Measurements from ENCODE around the gene HDAC4. TPM values are rescaled to one million over a fixed set of nuclear protein-coding genes. Genes with fewer than 3 reads are reported as not detected.

Gene HDAC4
- total and polyA plus RNA-seq, 8 donors, result 1.7 to 98.8 (median 24.5) TPM

DNA sequence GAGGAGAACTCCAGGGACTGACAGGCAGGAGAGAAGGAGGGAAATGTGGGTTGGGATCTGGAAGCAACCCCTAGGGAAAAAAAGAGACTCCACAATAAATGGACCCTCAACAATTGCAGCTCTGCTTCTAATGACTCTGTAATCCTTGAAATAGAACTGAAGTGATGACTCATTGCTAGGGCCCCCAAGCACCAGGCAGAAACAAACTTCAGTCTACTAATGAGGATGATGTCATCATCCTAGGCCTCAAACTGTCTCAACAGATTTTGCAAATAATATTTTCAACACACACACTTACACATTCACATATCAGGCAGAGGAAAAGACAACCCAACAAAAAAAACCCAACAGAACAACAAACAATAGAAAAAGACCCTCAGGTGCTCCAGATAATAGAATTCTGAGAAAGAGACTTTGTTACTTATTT, 143.3 kb downstream of the HDAC4 start:
- no peak for DNase-seq
- H3K27me3 ChIP-seq, result no peaks in the 10 kb centered on the region
- H3K4me1 ChIP-seq, result peaks cover 9 to 73% (median 45%) of the 10 kb centered on the region in 4 donors
- intact Hi-C loops (cut with DNase I; ENCODE audit: low total_unique reads), result no loop called here
- peak overlapping the region in 1 of 5 donors; percentile 49 for H3K27ac ChIP-seq
- no peaks in the 10 kb centered on the region for H3K36me3 ChIP-seq
- peaks cover 0 to 4% (median 2%) of the 10 kb centered on the region in 4 donors for H3K9me3 ChIP-seq
- TF ChIP-seq POLR2A (IDR thresholded peaks at IDR 0.05), result no peak
- TF ChIP-seq EP300 (IDR thresholded peaks at IDR 0.05), result no peak
- TF ChIP-seq POLR2AphosphoS5 (IDR thresholded peaks at IDR 0.05), result peak in 1 of 3 donors; percentile 13
- H3K4me3 ChIP-seq, result no peak overlapping the region

DNA sequence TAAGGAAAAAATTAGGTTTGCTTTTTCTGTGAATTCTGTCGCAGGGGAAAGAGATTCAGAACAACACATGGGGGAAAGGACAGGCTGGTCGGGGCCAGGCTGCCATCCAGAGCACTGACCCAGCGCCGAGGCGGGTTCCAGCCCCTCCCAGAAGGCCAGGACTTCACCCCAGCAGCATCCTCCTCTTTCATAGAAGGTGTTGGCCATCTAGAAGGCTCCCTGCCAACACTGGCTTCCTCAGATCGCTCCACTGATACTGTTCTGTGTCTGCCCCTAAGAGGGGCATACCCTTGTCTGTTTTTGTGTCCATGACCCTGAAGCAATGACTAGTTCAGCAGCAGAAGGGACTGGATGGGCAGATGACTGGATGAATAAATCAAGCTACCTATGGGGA, 144.5 kb downstream of the HDAC4 start:
- DNase-seq, result peak in 1 of 2 donors; percentile 22
- Histone ChIP-seq H3K36me3 (no peaks in the 10 kb centered on the region), H3K27ac (no peak overlapping the region), H3K4me1 (peaks cover 9 to 73% (median 47%) of the 10 kb centered on the region in 4 donors), H3K4me3 (no peak overlapping the region), H3K27me3 (no peaks in the 10 kb centered on the region), H3K9me3 (peaks cover 0 to 4% (median 2%) of the 10 kb centered on the region in 4 donors)
- 65 to 83% (median 78%) methylated on average over 6 of the region's 6 CpGs for whole genome bisulfite sequencing, 5 donors
- intact Hi-C loops (cut with DNase I; ENCODE audit: low total_unique reads), result no loop called here
- TF ChIP-seq POLR2A (IDR thresholded peaks at IDR 0.05) (no peak), POLR2AphosphoS5 (IDR thresholded peaks at IDR 0.05) (no peak), EP300 (IDR thresholded peaks at IDR 0.05) (no peak)
- TF ChIP-seq, protein P1, sequence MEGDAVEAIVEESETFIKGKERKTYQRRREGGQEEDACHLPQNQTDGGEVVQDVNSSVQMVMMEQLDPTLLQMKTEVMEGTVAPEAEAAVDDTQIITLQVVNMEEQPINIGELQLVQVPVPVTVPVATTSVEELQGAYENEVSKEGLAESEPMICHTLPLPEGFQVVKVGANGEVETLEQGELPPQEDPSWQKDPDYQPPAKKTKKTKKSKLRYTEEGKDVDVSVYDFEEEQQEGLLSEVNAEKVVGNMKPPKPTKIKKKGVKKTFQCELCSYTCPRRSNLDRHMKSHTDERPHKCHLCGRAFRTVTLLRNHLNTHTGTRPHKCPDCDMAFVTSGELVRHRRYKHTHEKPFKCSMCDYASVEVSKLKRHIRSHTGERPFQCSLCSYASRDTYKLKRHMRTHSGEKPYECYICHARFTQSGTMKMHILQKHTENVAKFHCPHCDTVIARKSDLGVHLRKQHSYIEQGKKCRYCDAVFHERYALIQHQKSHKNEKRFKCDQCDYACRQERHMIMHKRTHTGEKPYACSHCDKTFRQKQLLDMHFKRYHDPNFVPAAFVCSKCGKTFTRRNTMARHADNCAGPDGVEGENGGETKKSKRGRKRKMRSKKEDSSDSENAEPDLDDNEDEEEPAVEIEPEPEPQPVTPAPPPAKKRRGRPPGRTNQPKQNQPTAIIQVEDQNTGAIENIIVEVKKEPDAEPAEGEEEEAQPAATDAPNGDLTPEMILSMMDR (IDR thresholded peaks at IDR 0.05), result no peak

DNA sequence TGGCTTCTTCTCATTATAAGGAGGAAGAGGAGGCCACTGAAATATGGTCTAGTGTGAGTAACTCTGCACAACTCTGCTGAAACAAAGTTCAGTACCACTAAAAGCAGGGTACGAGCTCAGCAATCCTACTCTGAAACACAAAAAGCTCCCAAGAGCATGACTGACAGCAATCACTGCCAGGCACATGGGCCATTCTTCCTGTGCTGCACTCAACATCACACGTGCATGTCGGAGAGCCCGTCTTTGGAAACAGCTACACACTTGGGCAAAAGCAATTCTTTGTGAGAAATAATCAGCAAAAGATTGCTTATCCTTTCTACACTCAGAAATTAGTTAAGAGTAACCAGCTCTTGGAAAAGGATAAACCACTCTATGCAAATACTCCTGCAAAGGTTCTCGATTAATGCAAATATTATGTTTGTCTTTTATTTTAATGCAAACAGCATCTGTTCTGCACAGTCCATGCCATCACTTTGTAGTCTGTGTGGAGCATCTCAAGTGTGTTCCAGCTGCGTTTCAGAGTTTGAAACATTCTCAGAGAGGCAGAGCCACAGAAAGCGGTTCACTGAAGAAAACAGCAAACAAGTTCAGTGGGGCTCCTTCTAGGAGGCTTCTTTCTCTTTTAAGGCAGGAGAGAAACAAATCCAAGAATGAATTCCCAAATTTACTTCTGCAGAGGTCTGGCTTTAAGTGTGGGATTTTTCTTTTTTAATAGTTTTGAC, 145.0 kb downstream of the HDAC4 start:
- 28 to 62% (median 34%) methylated on average over 7 of the region's 7 CpGs for WGBS, 5 donors
- H3K4me1 ChIP-seq, result peaks cover 8 to 68% (median 42%) of the 10 kb centered on the region in 4 donors
- no peak for DNase-seq
- H3K27me3 ChIP-seq, result no peaks in the 10 kb centered on the region
- no peak overlapping the region for H3K27ac ChIP-seq
- TF ChIP-seq POLR2A (IDR thresholded peaks at IDR 0.05) (no peak), EP300 (IDR thresholded peaks at IDR 0.05) (no peak), POLR2AphosphoS5 (IDR thresholded peaks at IDR 0.05) (no peak)
- TF ChIP-seq, protein P1 (IDR thresholded peaks at IDR 0.05), result no peak
- no peaks in the 10 kb centered on the region for H3K36me3 ChIP-seq
- H3K4me3 ChIP-seq, result no peak overlapping the region
- H3K9me3 ChIP-seq, result peaks cover 0 to 4% (median 2%) of the 10 kb centered on the region in 4 donors
- intact Hi-C loops (cut with DNase I; ENCODE audit: low total_unique reads), result no loop called here

DNA sequence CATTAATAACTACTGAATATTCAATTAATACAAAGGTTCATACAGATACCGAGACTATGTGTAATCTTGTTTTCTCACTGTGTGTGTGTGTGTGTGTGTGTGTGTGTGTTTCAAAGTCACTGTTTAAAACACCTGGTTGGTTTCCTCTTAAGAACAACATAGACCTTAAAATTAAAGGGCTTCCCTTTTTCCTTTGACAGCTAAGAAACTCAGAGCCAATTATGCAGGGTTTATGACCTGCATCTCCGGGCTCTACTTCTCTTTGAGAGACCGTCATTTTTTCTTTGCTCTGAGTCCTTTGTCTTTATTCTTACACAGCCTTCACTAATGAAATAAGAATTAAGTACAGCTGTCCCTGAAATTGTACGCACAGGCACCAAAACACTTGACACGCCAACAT, 145.6 kb downstream of the HDAC4 start:
- Histone ChIP-seq H3K4me3 (no peak overlapping the region), H3K9me3 (peaks cover 0 to 4% (median 2%) of the 10 kb centered on the region in 4 donors), H3K4me1 (peaks cover 3 to 63% (median 37%) of the 10 kb centered on the region in 4 donors), H3K36me3 (no peaks in the 10 kb centered on the region), H3K27ac (no peak overlapping the region), H3K27me3 (no peaks in the 10 kb centered on the region)
- WGBS, 5 donors, result 74 to 84% (median 77%) methylated on average over 5 of the region's 5 CpGs
- DNase-seq, result peak in 1 of 2 donors; percentile 13
- TF ChIP-seq POLR2A (IDR thresholded peaks at IDR 0.05), result no peak
- TF ChIP-seq EP300 (IDR thresholded peaks at IDR 0.05), result no peak
- TF ChIP-seq POLR2AphosphoS5 (IDR thresholded peaks at IDR 0.05), result no peak
- TF ChIP-seq, protein P1 (IDR thresholded peaks at IDR 0.05), result no peak
- intact Hi-C loops (cut with DNase I; ENCODE audit: low total_unique reads), result no loop called here

Measured in stomach (tissue), 9 donors.